ENCODE results near the gene MRPL36.

The MRPL36 gene

GRCh38 chr5:1761453-1761755 is 38.2 kb downstream of the MRPL36 start:
- no peak for TF ChIP-seq CTCF (conservative IDR thresholded peaks at IDR 0.05; ENCODE audit: low read depth, low read length)
- H3K4me3 ChIP-seq (ENCODE audit: low read depth, low read length), result no peak overlapping the region
- DNase-seq (ENCODE audit: low read depth), result no peak

- no peak for TF ChIP-seq CTCF (conservative IDR thresholded peaks at IDR 0.05; ENCODE audit: low read depth, low read length)
These were observed 38.8 kb downstream of the MRPL36 start for GRCh38 chr5:1760656-1761452.

GRCh38 chr5:1760231-1760630 is 39.4 kb downstream of the MRPL36 start:
- no peak for TF ChIP-seq CTCF (conservative IDR thresholded peaks at IDR 0.05; ENCODE audit: low read depth, low read length)
- no peak overlapping the region for H3K4me3 ChIP-seq (ENCODE audit: low read depth, low read length)

More at GRCh38 chr5:1760656-1761452, 38.8 kb downstream of the MRPL36 start:
- H3K4me3 ChIP-seq (ENCODE audit: low read depth, low read length), result no peak overlapping the region
- no peak for DNase-seq (ENCODE audit: low read depth)

GRCh38 chr5:1759378-1759970 is 40.2 kb downstream of the MRPL36 start:
- no peak for DNase-seq (ENCODE audit: low read depth)
- H3K4me3 ChIP-seq (ENCODE audit: low read depth, low read length), result no peak overlapping the region
- no peak for TF ChIP-seq CTCF (conservative IDR thresholded peaks at IDR 0.05; ENCODE audit: low read depth, low read length)

More at GRCh38 chr5:1760231-1760630, 39.4 kb downstream of the MRPL36 start:
- no peak for DNase-seq (ENCODE audit: low read depth)

GRCh38 chr5:1758574-1758973 is 41.1 kb downstream of the MRPL36 start:
- no peak for TF ChIP-seq CTCF (conservative IDR thresholded peaks at IDR 0.05; ENCODE audit: low read depth, low read length)
- H3K4me3 ChIP-seq (ENCODE audit: low read depth, low read length), result no peak overlapping the region
- DNase-seq (ENCODE audit: low read depth), result no peak

GRCh38 chr5:1757511-1757910 is 42.1 kb downstream of the MRPL36 start:
- DNase-seq (ENCODE audit: low read depth), result no peak
- H3K4me3 ChIP-seq (ENCODE audit: low read depth, low read length), result no peak overlapping the region
- no peak for TF ChIP-seq CTCF (conservative IDR thresholded peaks at IDR 0.05; ENCODE audit: low read depth, low read length)

GRCh38 chr5:1756481-1756880 is 43.2 kb downstream of the MRPL36 start:
- H3K4me3 ChIP-seq (ENCODE audit: low read depth, low read length), result no peak overlapping the region
- no peak for TF ChIP-seq CTCF (conservative IDR thresholded peaks at IDR 0.05; ENCODE audit: low read depth, low read length)
- DNase-seq (ENCODE audit: low read depth), result no peak
